H9 (cell line): ENCODE data around the gene FGF9. TPM values are rescaled to one million over a fixed set of nuclear protein-coding genes. Genes with fewer than 3 reads are reported as not detected.

Source experiments
- DNase-seq: peaks from one replicate; pipeline ENCODE4 v3.0.0-alpha.2; 2017
- H2AFZ ChIP-seq: one replicate; pipeline ENCODE4 v1.6.1; 2013; ENCODE audit warnings: mild to moderate bottlenecking, low read length, control low read depth, moderate library complexity
- H2AK5ac ChIP-seq: 2 replicates; pipeline ENCODE4 v1.6.1; 2013; ENCODE audit warnings: low read length, control low read depth, mixed read lengths; ENCODE audit not compliant: insufficient read length
- H2BK120ac ChIP-seq: one replicate; pipeline ENCODE4 v1.6.1; 2013; ENCODE audit warnings: low read depth, mild to moderate bottlenecking, low read length, control low read depth, inconsistent platforms; ENCODE audit not compliant: poor library complexity, severe bottlenecking
- H2BK12ac ChIP-seq: 2 replicates; pipeline ENCODE4 v1.6.1; 2013; ENCODE audit warnings: low read length, control low read depth, mixed read lengths, low read depth; ENCODE audit not compliant: insufficient read length
- H2BK15ac ChIP-seq: 2 replicates; pipeline ENCODE4 v1.6.1; 2013; ENCODE audit warnings: low read depth, low read length, control low read depth
- H2BK20ac ChIP-seq: one replicate; pipeline ENCODE4 v1.6.1; 2013; ENCODE audit warnings: low read depth, mild to moderate bottlenecking, low read length, control low read depth, inconsistent platforms; ENCODE audit not compliant: poor library complexity, severe bottlenecking
- H2BK5ac ChIP-seq: 2 replicates; pipeline ENCODE4 v1.6.1; 2013; ENCODE audit warnings: low read length, control low read depth, mixed read lengths; ENCODE audit not compliant: insufficient read length
- H3K14ac ChIP-seq: 2 replicates; pipeline ENCODE4 v1.6.1; 2013; ENCODE audit warnings: low read length, control low read depth; ENCODE audit not compliant: insufficient read depth
- H3K18ac ChIP-seq: 2 replicates; pipeline ENCODE4 v1.6.1; 2013; ENCODE audit warnings: low read depth, mild to moderate bottlenecking, mixed read lengths, low read length, control low read depth; ENCODE audit not compliant: insufficient read length
- H3K23ac ChIP-seq: 2 replicates; pipeline ENCODE4 v1.6.1; 2013; ENCODE audit warnings: low read length, control low read depth, mixed read lengths, low read depth; ENCODE audit not compliant: insufficient read length
- H3K23me2 ChIP-seq: 2 replicates; pipeline ENCODE4 v1.6.1; 2013; ENCODE audit warnings: low read depth, mild to moderate bottlenecking, mixed read lengths, low read length, control low read depth; ENCODE audit not compliant: insufficient read length, poor library complexity, severe bottlenecking
- H3K27ac ChIP-seq: 2 replicates; pipeline ENCODE4 v1.5.1; 2013; ENCODE audit warnings: low read length, control low read depth, mixed read lengths, low read depth; ENCODE audit not compliant: insufficient read length
- H3K27me3 ChIP-seq: 2 replicates; pipeline ENCODE4 v1.6.1; 2013; ENCODE audit warnings: low read length, control low read depth, inconsistent platforms; ENCODE audit not compliant: insufficient read depth
- H3K4ac ChIP-seq: 2 replicates; pipeline ENCODE4 v1.6.1; 2013; ENCODE audit warnings: low read depth, mild to moderate bottlenecking, control low read depth, inconsistent platforms, low read length, moderate library complexity
- H3K4me1 ChIP-seq: 2 replicates; pipeline ENCODE4 v1.6.1; 2013; ENCODE audit warnings: low read length, control low read depth, inconsistent platforms; ENCODE audit not compliant: insufficient read depth
- H3K4me2 ChIP-seq: 2 replicates; pipeline ENCODE4 v1.6.1; 2013; ENCODE audit warnings: low read length, control low read depth, mixed read lengths; ENCODE audit not compliant: insufficient read length, insufficient read depth
- H3K56ac ChIP-seq: 2 replicates; pipeline ENCODE4 v1.6.1; 2013; ENCODE audit warnings: low read depth, mild to moderate bottlenecking, mixed read lengths, low read length, control low read depth; ENCODE audit not compliant: insufficient read length
- H3K79me1 ChIP-seq: 2 replicates; pipeline ENCODE4 v1.6.1; 2013; ENCODE audit warnings: low read depth, mild to moderate bottlenecking, moderate library complexity, low read length, control low read depth, inconsistent platforms; ENCODE audit not compliant: insufficient read depth, poor library complexity, severe bottlenecking
- H3K79me2 ChIP-seq: 2 replicates; pipeline ENCODE4 v1.6.1; 2013; ENCODE audit warnings: low read length, control low read depth, inconsistent platforms; ENCODE audit not compliant: insufficient read depth
- H3K9ac ChIP-seq: 2 replicates; pipeline ENCODE4 v1.6.1; 2013; ENCODE audit warnings: low read length, control low read depth, mixed read lengths; ENCODE audit not compliant: insufficient read length; ENCODE audit errors: extremely low read depth
- H3K9me3 ChIP-seq: one replicate; pipeline ENCODE4 v1.6.1; 2013; ENCODE audit warnings: low read depth, low read length, inconsistent platforms; ENCODE audit not compliant: control insufficient read depth
- H3T11ph ChIP-seq: one replicate; pipeline ENCODE4 v1.6.1; 2013; ENCODE audit warnings: mild to moderate bottlenecking, low read length, control low read depth, inconsistent platforms
- H4K20me1 ChIP-seq: one replicate; pipeline ENCODE4 v1.6.1; 2013; ENCODE audit not compliant: control insufficient read depth, insufficient read length, insufficient read depth
- H4K5ac ChIP-seq: 2 replicates; pipeline ENCODE4 v1.6.1; 2013; ENCODE audit warnings: low read depth, mild to moderate bottlenecking, mixed read lengths, low read length, control low read depth; ENCODE audit not compliant: insufficient read length
- H4K8ac ChIP-seq: replicated peaks from 2 replicates; pipeline ENCODE4 v1.6.1; 2013; ENCODE audit warnings: low read length, control low read depth, mixed read lengths, low read depth; ENCODE audit not compliant: insufficient read length
- H4K91ac ChIP-seq: 2 replicates; pipeline ENCODE4 v1.6.1; 2013; ENCODE audit warnings: low read depth, mild to moderate bottlenecking, moderate library complexity, mixed read lengths, low read length, control low read depth; ENCODE audit not compliant: insufficient read length
- H3K27ac Mint-ChIP-seq, 3 experiments: 2 replicates in 2 of 3; 3 replicates in 1 of 3; pipeline ENCODE4 v1.8.0; 2020 to 2021; ENCODE audit warnings: mixed read lengths in 3 of 3, mild to moderate bottlenecking in 1 of 3, moderate library complexity in 1 of 3
- H3K27me3 Mint-ChIP-seq: 2 replicates; pipeline ENCODE4 v1.8.0; 2021; ENCODE audit warnings: low read depth, mild to moderate bottlenecking, moderate library complexity, mixed read lengths
- H3K36me3 Mint-ChIP-seq, 3 experiments: 2 replicates in 2 of 3; 3 replicates in 1 of 3; pipeline ENCODE4 v1.8.0; 2020 to 2021; ENCODE audit warnings: low read depth in 3 of 3, mixed read lengths in 3 of 3; ENCODE audit not compliant: insufficient read depth in 1 of 3
- H3K4me1 Mint-ChIP-seq, 2 experiments: 2 replicates each; pipeline ENCODE4 v1.8.0; 2020; ENCODE audit warnings: mixed read lengths in 2 of 2
- H3K4me3 Mint-ChIP-seq, 2 experiments: 2 replicates in 1 of 2; 3 replicates in 1 of 2; pipeline ENCODE4 v1.8.0; 2020 to 2021; ENCODE audit warnings: mild to moderate bottlenecking in 2 of 2, mixed read lengths in 2 of 2, moderate library complexity in 1 of 2
- H3K9me3 Mint-ChIP-seq, 2 experiments: 2 replicates in 1 of 2; 3 replicates in 1 of 2; pipeline ENCODE4 v1.8.0; 2020; ENCODE audit warnings: mild to moderate bottlenecking in 2 of 2, mixed read lengths in 2 of 2, moderate library complexity in 1 of 2
- WGBS: extraction: QIAGEN DNeasy Blood & Tissue Kit; methylation state at CpG from one replicate; pipeline ENCODE4 v1.1.7; 2013; ENCODE audit warnings: missing lambda C conversion rate, low lambda C conversion rate, mixed read lengths; ENCODE audit not compliant: insufficient read length; ENCODE audit errors: extremely low coverage; 5-methylcytosine and 5-hydroxymethylcytosine counted together
- total RNA-seq: library from RNA; stranded (reverse); gene quantifications from 2 replicates; pipeline ENCODE4 v1.2.1, GENCODE V29; 2021
- TF ChIP-seq, protein P1 (sequence below): fragments of 200-600 bp; sonication (generic); conservative IDR thresholded peaks from 3 replicates; pipeline ENCODE4 v1.8.0; 2021; ENCODE audit warnings: antibody characterized with exemption, mild to moderate bottlenecking

The FGF9 gene
- total RNA-seq, 1 experiment from 2014 or later: 0.22 TPM

GRCh38 chr13:21703846-21704245, 33.0 kb downstream of the FGF9 start:
- Histone ChIP-seq H3K4me2 (no peak overlapping the region), H3K18ac (no peak overlapping the region), H2BK20ac (no peak overlapping the region), H2BK5ac (no peak overlapping the region), H3K14ac (no peak overlapping the region), H3K9me3 (no peaks in the 10 kb centered on the region), H3K27me3 (no peaks in the 10 kb centered on the region), H4K91ac (no peak overlapping the region), H2AK5ac (no peak overlapping the region), H3K79me2 (no peaks in the 10 kb centered on the region), H4K8ac (no peak overlapping the region), H2BK15ac (no peak overlapping the region), H3T11ph (no peak overlapping the region), H4K20me1 (no peaks in the 10 kb centered on the region), H3K23ac (no peak overlapping the region), H2AFZ (no peak overlapping the region), H3K79me1 (no peaks in the 10 kb centered on the region), H2BK120ac (no peak overlapping the region), H2BK12ac (no peak overlapping the region), H3K27ac (no peak overlapping the region), H3K4ac (no peak overlapping the region), H3K4me1 (peaks cover 4% of the 10 kb centered on the region; the same call in 1 of the 2 replicates), H3K23me2 (no peaks in the 10 kb centered on the region), H4K5ac (no peak overlapping the region), H3K9ac (no peak overlapping the region), H3K56ac (no peak overlapping the region)
- no CpG with 5 or more reads among the region's 4 CpGs for WGBS
- Mint-ChIP-seq H3K4me3 (no peak overlapping the region), H3K27ac (no peak overlapping the region), H3K27me3 (no peaks in the 10 kb centered on the region; the same call in 1 of the 2 replicates), H3K9me3 (no peaks in the 10 kb centered on the region; a peak in 1 of 5 replicates), H3K4me1 (peaks cover 9 to 23% of the 10 kb centered on the region in 2 experiments), H3K36me3 (no peaks in the 10 kb centered on the region)
- no peak for DNase-seq
- TF ChIP-seq, protein P1, sequence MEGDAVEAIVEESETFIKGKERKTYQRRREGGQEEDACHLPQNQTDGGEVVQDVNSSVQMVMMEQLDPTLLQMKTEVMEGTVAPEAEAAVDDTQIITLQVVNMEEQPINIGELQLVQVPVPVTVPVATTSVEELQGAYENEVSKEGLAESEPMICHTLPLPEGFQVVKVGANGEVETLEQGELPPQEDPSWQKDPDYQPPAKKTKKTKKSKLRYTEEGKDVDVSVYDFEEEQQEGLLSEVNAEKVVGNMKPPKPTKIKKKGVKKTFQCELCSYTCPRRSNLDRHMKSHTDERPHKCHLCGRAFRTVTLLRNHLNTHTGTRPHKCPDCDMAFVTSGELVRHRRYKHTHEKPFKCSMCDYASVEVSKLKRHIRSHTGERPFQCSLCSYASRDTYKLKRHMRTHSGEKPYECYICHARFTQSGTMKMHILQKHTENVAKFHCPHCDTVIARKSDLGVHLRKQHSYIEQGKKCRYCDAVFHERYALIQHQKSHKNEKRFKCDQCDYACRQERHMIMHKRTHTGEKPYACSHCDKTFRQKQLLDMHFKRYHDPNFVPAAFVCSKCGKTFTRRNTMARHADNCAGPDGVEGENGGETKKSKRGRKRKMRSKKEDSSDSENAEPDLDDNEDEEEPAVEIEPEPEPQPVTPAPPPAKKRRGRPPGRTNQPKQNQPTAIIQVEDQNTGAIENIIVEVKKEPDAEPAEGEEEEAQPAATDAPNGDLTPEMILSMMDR: no peak
